ENCODE results near the gene SAP30. TPM values are rescaled to one million over a fixed set of nuclear protein-coding genes. Genes with fewer than 3 reads are reported as not detected.

SAP30 gene
- total RNA-seq, 1 donor, result 21.4 TPM

- DNase-seq (ENCODE audit: low read depth), result no peak
- no peak overlapping the region for H3K4me3 ChIP-seq (ENCODE audit: low read depth, low read length)
- TF ChIP-seq CTCF (IDR thresholded peaks at IDR 0.05; ENCODE audit: insufficient read depth, low read length), result no peak
Observed at GRCh38 chr4:173411106-173411693, 40.4 kb downstream of the SAP30 start.

- no peak for TF ChIP-seq CTCF (IDR thresholded peaks at IDR 0.05; ENCODE audit: insufficient read depth, low read length)
- no peak overlapping the region for H3K4me3 ChIP-seq (ENCODE audit: low read depth, low read length)
- peak; percentile 48 for DNase-seq (ENCODE audit: low read depth)
Observed at GRCh38 chr4:173413036-173413435, 42.3 kb downstream of the SAP30 start.

GRCh38 chr4:173414456-173414855, 43.7 kb downstream of the SAP30 start:
- no peak for DNase-seq (ENCODE audit: low read depth)
- TF ChIP-seq CTCF (IDR thresholded peaks at IDR 0.05; ENCODE audit: insufficient read depth, low read length), result no peak
- H3K4me3 ChIP-seq (ENCODE audit: low read depth, low read length), result no peak overlapping the region

- DNase-seq (ENCODE audit: low read depth), result no peak
- H3K4me3 ChIP-seq (ENCODE audit: low read depth, low read length), result no peak overlapping the region
- no peak for TF ChIP-seq CTCF (IDR thresholded peaks at IDR 0.05; ENCODE audit: insufficient read depth, low read length)
Observed at GRCh38 chr4:173415092-173415491, 44.3 kb downstream of the SAP30 start.

GRCh38 chr4:173415885-173416653, 45.3 kb downstream of the SAP30 start:
- no peak for DNase-seq (ENCODE audit: low read depth)
- TF ChIP-seq CTCF (IDR thresholded peaks at IDR 0.05; ENCODE audit: insufficient read depth, low read length), result no peak
- no peak overlapping the region for H3K4me3 ChIP-seq (ENCODE audit: low read depth, low read length)

GRCh38 chr4:173417833-173418232, 47.1 kb downstream of the SAP30 start:
- no peak overlapping the region for H3K4me3 ChIP-seq (ENCODE audit: low read depth, low read length)
- no peak for TF ChIP-seq CTCF (IDR thresholded peaks at IDR 0.05; ENCODE audit: insufficient read depth, low read length)
- no peak for DNase-seq (ENCODE audit: low read depth)
